Measurements from ENCODE around the gene GNL3L.

- TF ChIP-seq CTCF (IDR thresholded peaks at IDR 0.05; ENCODE audit: extremely low read depth in 1 of 2, insufficient read depth in 1 of 2, low read depth in 1 of 2, low read length in 2 of 2), result no peak
- no peak for TF ChIP-seq POLR2A (IDR thresholded peaks at IDR 0.05; ENCODE audit: low read depth, low read length)
- no peak for TF ChIP-seq MAX (IDR thresholded peaks at IDR 0.05; ENCODE audit: insufficient read depth, insufficient read length)
- no peak for TF ChIP-seq EZH2 (IDR thresholded peaks at IDR 0.05; ENCODE audit: borderline replicate concordance, low read depth, low read length, severe bottlenecking)
- no peak for TF ChIP-seq FOS (IDR thresholded peaks at IDR 0.05; ENCODE audit: borderline replicate concordance, insufficient read depth, low read length)
These were observed 35.6 kb upstream of the GNL3L start for GRCh38 chrX:54494166-54494988.
